HCT116 (cell line): ENCODE results near the gene CCNL1. TPM values are rescaled to one million over a fixed set of nuclear protein-coding genes. Genes with fewer than 3 reads are reported as not detected.

Experiments
- ATAC-seq: fragments of 200-7000 bp; cut with Tn5 transposase; 2 replicates; pipeline ENCODE4 v1.9.1; 2020; ENCODE audit warnings: mild to moderate bottlenecking, moderate library complexity
- BruUV-seq: library from RNA; stranded (reverse); fragments of 400-500 nt; replicated peaks from 2 replicates; lab custom pipeline; 2021; lab: Mats Ljungman, UMichigan
- CTCF ChIA-PET: fragments of 300-600 bp; sonication (Branson Sonifier 250); formaldehyde crosslinking; loops from one replicate; lab custom pipeline; 2021; ENCODE audit warnings: antibody characterized with exemption; lab: Charles Lee
- POLR2A ChIA-PET: fragments of 300-600, 350-600 bp; sonication (Branson Sonifier 250); formaldehyde crosslinking; loops from one replicate; lab custom pipeline; 2021; ENCODE audit warnings: antibody characterized with exemption; lab: Charles Lee
- RAD21 ChIA-PET, 2 experiments: fragments of 300-600 bp; sonication (Branson Sonifier 250); formaldehyde crosslinking; loops; one replicate each; lab custom pipeline; 2023; ENCODE audit warnings: low total read pairs in 2 of 2; ENCODE audit not compliant: uncharacterized antibody in 2 of 2, unreplicated experiment in 2 of 2, low non-redundant PET in 1 of 2; lab: Charles Lee
- DNase-seq: peaks from one replicate; pipeline ENCODE4 v3.0.0-alpha.2; 2010; ENCODE audit warnings: low read depth, low spot score
- H2AFZ ChIP-seq: fragments of 200-600 bp; shearing (Covaris generic), sonication (generic); 2 replicates; pipeline ENCODE4 v1.6.1; 2017; ENCODE audit warnings: low read depth, mixed run types, mixed read lengths, antibody characterized with exemption, low read length; ENCODE audit not compliant: poor library complexity, severe bottlenecking
- H3K27ac ChIP-seq: 2 replicates; pipeline ENCODE4 v1.5.1; 2012; ENCODE audit warnings: low read depth, low read length
- H3K27me3 ChIP-seq: fragments of 200-600 bp; sonication (generic); 2 replicates; pipeline ENCODE4 v1.6.1; 2016; ENCODE audit warnings: mixed run types, low read length, mixed read lengths; ENCODE audit not compliant: insufficient read depth
- H3K36me3 ChIP-seq, 2 experiments: fragments of 200-500 bp in 1 of 2; fragments of 200-600 bp in 1 of 2; sonication (Bioruptor generic) in 1 of 2; sonication (generic) in 1 of 2; 2 replicates each; pipeline versions ENCODE4 v1.5.1 to v1.6.1; 2014 to 2016; ENCODE audit warnings: low read length in 2 of 2, inconsistent platforms in 1 of 2, mixed read lengths in 1 of 2, mixed run types in 1 of 2; ENCODE audit not compliant: insufficient read depth in 2 of 2, control insufficient read depth in 1 of 2
- H3K4me1 ChIP-seq, 2 experiments: fragments of 200-600 bp in 1 of 2; sonication (generic) in 1 of 2; 2 replicates each; pipeline versions ENCODE4 v1.5.1 to v1.6.1; 2012 to 2017; ENCODE audit warnings: low read length in 2 of 2, inconsistent platforms in 1 of 2, mild to moderate bottlenecking in 1 of 2, mixed read lengths in 1 of 2, mixed run types in 1 of 2, moderate library complexity in 1 of 2; ENCODE audit not compliant: insufficient read depth in 2 of 2, control insufficient read depth in 1 of 2
- H3K4me2 ChIP-seq: fragments of 200-600 bp; sonication (generic); 2 replicates; pipeline ENCODE4 v1.6.1; 2017; ENCODE audit warnings: mixed run types, low read length, mixed read lengths
- H3K4me3 ChIP-seq, 2 experiments: fragments of 200-600 bp in 1 of 2; sonication (generic) in 1 of 2; replicated peaks in 1 of 2; 2 replicates each; pipeline ENCODE4 v1.5.1; 2011 to 2016; ENCODE audit warnings: low read length in 2 of 2, control low read depth in 1 of 2, low read depth in 1 of 2, mild to moderate bottlenecking in 1 of 2, mixed read lengths in 1 of 2, mixed run types in 1 of 2
- H3K79me2 ChIP-seq: fragments of 200-600 bp; sonication (generic); 2 replicates; pipeline ENCODE4 v1.6.1; 2017; ENCODE audit warnings: mild to moderate bottlenecking, mixed run types, low read length, moderate library complexity, mixed read lengths; ENCODE audit not compliant: insufficient read depth
- H3K9ac ChIP-seq: fragments of 200-600 bp; sonication (generic); 2 replicates; pipeline ENCODE4 v1.6.1; 2016; ENCODE audit warnings: low read length, mixed read lengths
- H3K9me2 ChIP-seq: fragments of 200-600 bp; sonication (generic), shearing (Covaris generic); 2 replicates; pipeline ENCODE4 v1.6.1; 2017; ENCODE audit warnings: mixed run types, mild to moderate bottlenecking, moderate library complexity; ENCODE audit not compliant: insufficient read depth
- H3K9me3 ChIP-seq, 2 experiments: fragments of 200-500 bp in 1 of 2; fragments of 200-600 bp in 1 of 2; sonication (Bioruptor generic) in 1 of 2; sonication (generic) in 1 of 2; 2 replicates each; pipeline ENCODE4 v1.6.1; 2014 to 2017; ENCODE audit warnings: low read length in 2 of 2, mixed read lengths in 2 of 2, inconsistent platforms in 1 of 2, low read depth in 1 of 2, mild to moderate bottlenecking in 1 of 2, mixed run types in 1 of 2, moderate library complexity in 1 of 2; ENCODE audit not compliant: control insufficient read depth in 1 of 2, insufficient read depth in 1 of 2
- H4K20me1 ChIP-seq: fragments of 200-600 bp; sonication (generic), shearing (Covaris generic); 2 replicates; pipeline ENCODE4 v1.6.1; 2017; ENCODE audit warnings: mixed run types, mild to moderate bottlenecking, moderate library complexity; ENCODE audit not compliant: insufficient read depth
- EGR1 ChIP-seq: IDR thresholded peaks from 2 replicates; pipeline ENCODE4 v1.6.1; 2012; ENCODE audit warnings: low read depth
- ELF1 ChIP-seq: IDR thresholded peaks from 2 replicates; pipeline ENCODE4 v1.6.1; 2012; ENCODE audit warnings: low read depth, borderline replicate concordance
- EZH2 ChIP-seq: fragments of 200-600 bp; sonication (generic); IDR thresholded peaks from 2 replicates; pipeline ENCODE4 v1.6.1; 2017; ENCODE audit warnings: antibody characterized with exemption, mixed run types
- EZH2phosphoT487 ChIP-seq: fragments of 200-600 bp; IDR thresholded peaks from 2 replicates; pipeline ENCODE4 v1.6.1; 2018; ENCODE audit warnings: antibody characterized with exemption, borderline replicate concordance
- FOSL1 ChIP-seq: IDR thresholded peaks from 2 replicates; pipeline ENCODE4 v1.6.1; 2012; ENCODE audit warnings: low read depth
- POLR2A ChIP-seq: IDR thresholded peaks from 2 replicates; pipeline ENCODE4 v1.7.0; 2011; ENCODE audit warnings: borderline replicate concordance; ENCODE audit not compliant: insufficient read depth, insufficient read length; ENCODE audit errors: extremely low read depth
- POLR2AphosphoS5 ChIP-seq: IDR thresholded peaks from 2 replicates; pipeline ENCODE4 v1.6.1; 2011; ENCODE audit warnings: mild to moderate bottlenecking, low read depth, low read length, moderate library complexity
- RAD21 ChIP-seq: IDR thresholded peaks from 2 replicates; pipeline ENCODE4 v1.6.1; 2012; ENCODE audit warnings: low read depth, mild to moderate bottlenecking
- REST ChIP-seq: IDR thresholded peaks from 2 replicates; pipeline ENCODE4 v1.6.1; 2012; ENCODE audit warnings: low read depth
- SP1 ChIP-seq: IDR thresholded peaks from 2 replicates; pipeline ENCODE4 v1.6.1; 2012; ENCODE audit warnings: low read depth
- SRF ChIP-seq: IDR thresholded peaks from 2 replicates; pipeline ENCODE4 v1.6.1; 2012; ENCODE audit warnings: low read depth
- YY1 ChIP-seq: IDR thresholded peaks from 2 replicates; pipeline ENCODE4 v1.6.1; 2011; ENCODE audit warnings: low read length, low read depth, moderate library complexity, mild to moderate bottlenecking; ENCODE audit not compliant: insufficient replicate concordance; ENCODE audit errors: extremely low read depth
- ZFX ChIP-seq: fragments of 450-650 bp; IDR thresholded peaks from 2 replicates; pipeline ENCODE4 v1.6.1; 2017
- ZNF274 ChIP-seq: fragments of 200-500 bp; sonication (Bioruptor generic); IDR thresholded peaks from 2 replicates; pipeline ENCODE4 v1.6.1; 2014; ENCODE audit warnings: mild to moderate bottlenecking, low read depth, low read length, inconsistent platforms
- intact Hi-C: fragments of 100-400 bp; cut with micrococcal nuclease; formaldehyde crosslinking; loops from 2 replicates; pipeline ENCODE4 v1.10.0; 2022
- total RNA-seq: library from RNA; stranded (reverse); gene quantifications from one replicate; pipeline ENCODE4 v1.2.1, GENCODE V29; 2021; ENCODE audit not compliant: unreplicated experiment
- TF ChIP-seq, protein P1 (sequence below): IDR thresholded peaks from 2 replicates; pipeline ENCODE4 v1.6.1; 2012
- TF ChIP-seq, protein P2 (sequence below): IDR thresholded peaks from 2 replicates; pipeline ENCODE4 v1.6.1; 2011; ENCODE audit warnings: mild to moderate bottlenecking, low read length, moderate library complexity; ENCODE audit not compliant: insufficient replicate concordance; ENCODE audit errors: extremely low read depth
- TF ChIP-seq, protein P3 (sequence below): IDR thresholded peaks from 2 replicates; pipeline ENCODE4 v1.6.1; 2012

CCNL1 gene
- total RNA-seq, 1 experiment from 2014 or later, result 96.7 TPM

GRCh38 chr3:157111518-157111917 lies 48.4 kb downstream of the CCNL1 start:
- BruUV-seq, result no TSS peak
- CTCF ChIA-PET, result no interaction called here
- Histone ChIP-seq H2AFZ (no peak overlapping the region), H3K36me3 (no peaks in the 10 kb centered on the region), H3K9ac (no peak overlapping the region), H3K9me2 (no peaks in the 10 kb centered on the region), H3K4me2 (no peak overlapping the region), H3K4me3 (no peak overlapping the region), H3K4me1 (peaks cover 0 to 22% of the 10 kb centered on the region in 2 experiments; a peak in 2 of 4 replicates), H3K79me2 (no peaks in the 10 kb centered on the region), H3K9me3 (no peaks in the 10 kb centered on the region), H3K27ac (no peak overlapping the region), H3K27me3 (no peaks in the 10 kb centered on the region), H4K20me1 (no peaks in the 10 kb centered on the region)
- ATAC-seq (no peak), DNase-seq (no peak)
- RAD21 ChIA-PET, result no interaction called here
- TF ChIP-seq, protein P1, sequence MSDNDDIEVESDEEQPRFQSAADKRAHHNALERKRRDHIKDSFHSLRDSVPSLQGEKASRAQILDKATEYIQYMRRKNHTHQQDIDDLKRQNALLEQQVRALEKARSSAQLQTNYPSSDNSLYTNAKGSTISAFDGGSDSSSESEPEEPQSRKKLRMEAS, result no peak
- no peak for TF ChIP-seq RAD21
- no peak for TF ChIP-seq EZH2
- no peak for TF ChIP-seq YY1
- no peak for TF ChIP-seq REST
- no peak for TF ChIP-seq FOSL1
- TF ChIP-seq, protein P2, sequence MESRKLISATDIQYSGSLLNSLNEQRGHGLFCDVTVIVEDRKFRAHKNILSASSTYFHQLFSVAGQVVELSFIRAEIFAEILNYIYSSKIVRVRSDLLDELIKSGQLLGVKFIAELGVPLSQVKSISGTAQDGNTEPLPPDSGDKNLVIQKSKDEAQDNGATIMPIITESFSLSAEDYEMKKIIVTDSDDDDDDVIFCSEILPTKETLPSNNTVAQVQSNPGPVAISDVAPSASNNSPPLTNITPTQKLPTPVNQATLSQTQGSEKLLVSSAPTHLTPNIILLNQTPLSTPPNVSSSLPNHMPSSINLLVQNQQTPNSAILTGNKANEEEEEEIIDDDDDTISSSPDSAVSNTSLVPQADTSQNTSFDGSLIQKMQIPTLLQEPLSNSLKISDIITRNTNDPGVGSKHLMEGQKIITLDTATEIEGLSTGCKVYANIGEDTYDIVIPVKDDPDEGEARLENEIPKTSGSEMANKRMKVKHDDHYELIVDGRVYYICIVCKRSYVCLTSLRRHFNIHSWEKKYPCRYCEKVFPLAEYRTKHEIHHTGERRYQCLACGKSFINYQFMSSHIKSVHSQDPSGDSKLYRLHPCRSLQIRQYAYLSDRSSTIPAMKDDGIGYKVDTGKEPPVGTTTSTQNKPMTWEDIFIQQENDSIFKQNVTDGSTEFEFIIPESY, result no peak
- TF ChIP-seq SP1, result no peak
- TF ChIP-seq ZNF274, result no peak
- TF ChIP-seq SRF, result no peak
- TF ChIP-seq ELF1, result no peak
- no peak for TF ChIP-seq POLR2AphosphoS5
- TF ChIP-seq, protein P3, sequence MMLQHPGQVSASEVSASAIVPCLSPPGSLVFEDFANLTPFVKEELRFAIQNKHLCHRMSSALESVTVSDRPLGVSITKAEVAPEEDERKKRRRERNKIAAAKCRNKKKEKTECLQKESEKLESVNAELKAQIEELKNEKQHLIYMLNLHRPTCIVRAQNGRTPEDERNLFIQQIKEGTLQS, result no peak
- no peak for TF ChIP-seq POLR2A
- TF ChIP-seq EGR1, result no peak
- no peak for TF ChIP-seq ZFX
- no peak for TF ChIP-seq EZH2phosphoT487
- POLR2A ChIA-PET, result no interaction called here
- intact Hi-C loops, result no loop called here
